AML-193 (cell line): Measurements from ENCODE around the gene CD28.
"Not testable (repeated sequence)": the region's sequence is repeated elsewhere in the genome, so short reads cannot be mapped to it uniquely, and the experiment has no call there.

Source experiments
- DNase-seq, 2 experiments: peaks; one replicate each; lab custom pipeline; 2025; lab: John Stamatoyannopoulos, UW

CD28 gene

GRCh38 chr2:203748331-203749126 lies 42.1 kb downstream of the CD28 start:
- no peak for DNase-seq

- DNase-seq: no peak
These were observed 44.1 kb downstream of the CD28 start for GRCh38 chr2:203750346-203751068.

GRCh38 chr2:203751685-203752271 lies 45.3 kb downstream of the CD28 start:
- DNase-seq: no peak

- no peak for DNase-seq
These were observed 49.7 kb downstream of the CD28 start for GRCh38 chr2:203756161-203756560.

GRCh38 chr2:203758841-203759689 lies 52.6 kb downstream of the CD28 start:
- no peak for DNase-seq

- no peak for DNase-seq
These were observed 53.4 kb downstream of the CD28 start for GRCh38 chr2:203759690-203760365.

GRCh38 chr2:203761121-203761520 lies 54.7 kb downstream of the CD28 start:
- no peak for DNase-seq

- DNase-seq: no peak
These were observed 57.0 kb downstream of the CD28 start for GRCh38 chr2:203763241-203763937.

GRCh38 chr2:203763938-203764664 lies 57.7 kb downstream of the CD28 start:
- no peak for DNase-seq

GRCh38 chr2:203772456-203773165 lies 66.2 kb downstream of the CD28 start:
- no peak for DNase-seq

GRCh38 chr2:203774760-203775159 lies 68.3 kb downstream of the CD28 start:
- no peak for DNase-seq

GRCh38 chr2:203775684-203776083 lies 69.2 kb downstream of the CD28 start:
- DNase-seq: no peak

GRCh38 chr2:203777030-203777429 lies 70.6 kb downstream of the CD28 start:
- DNase-seq: no peak

GRCh38 chr2:203779477-203780073 lies 73.1 kb downstream of the CD28 start:
- not testable (repeated sequence) for DNase-seq

GRCh38 chr2:203780231-203780630 lies 73.8 kb downstream of the CD28 start:
- no peak for DNase-seq

- DNase-seq: no peak
These were observed 74.7 kb downstream of the CD28 start for GRCh38 chr2:203781151-203781550.

- DNase-seq: peak in 1 of 2 experiments; percentile 16
These were observed 76.0 kb downstream of the CD28 start for GRCh38 chr2:203782262-203782976.

GRCh38 chr2:203783496-203784203 lies 77.2 kb downstream of the CD28 start:
- DNase-seq: no peak
